HG03460 (cell line): ENCODE results near the gene CDC27.
A peak's percentile ranks its signal among the peaks of the same experiment; 100 is the strongest.
"Not testable (repeated sequence)": the region's sequence is repeated elsewhere in the genome, so short reads cannot be mapped to it uniquely, and the experiment has no call there.

Experiments
- ATAC-seq: cut with Tn5 transposase; IDR thresholded peaks from one replicate; pipeline ENCODE4 v1.9.1; 2021; ENCODE audit not compliant: unreplicated experiment

The CDC27 gene, protein sequence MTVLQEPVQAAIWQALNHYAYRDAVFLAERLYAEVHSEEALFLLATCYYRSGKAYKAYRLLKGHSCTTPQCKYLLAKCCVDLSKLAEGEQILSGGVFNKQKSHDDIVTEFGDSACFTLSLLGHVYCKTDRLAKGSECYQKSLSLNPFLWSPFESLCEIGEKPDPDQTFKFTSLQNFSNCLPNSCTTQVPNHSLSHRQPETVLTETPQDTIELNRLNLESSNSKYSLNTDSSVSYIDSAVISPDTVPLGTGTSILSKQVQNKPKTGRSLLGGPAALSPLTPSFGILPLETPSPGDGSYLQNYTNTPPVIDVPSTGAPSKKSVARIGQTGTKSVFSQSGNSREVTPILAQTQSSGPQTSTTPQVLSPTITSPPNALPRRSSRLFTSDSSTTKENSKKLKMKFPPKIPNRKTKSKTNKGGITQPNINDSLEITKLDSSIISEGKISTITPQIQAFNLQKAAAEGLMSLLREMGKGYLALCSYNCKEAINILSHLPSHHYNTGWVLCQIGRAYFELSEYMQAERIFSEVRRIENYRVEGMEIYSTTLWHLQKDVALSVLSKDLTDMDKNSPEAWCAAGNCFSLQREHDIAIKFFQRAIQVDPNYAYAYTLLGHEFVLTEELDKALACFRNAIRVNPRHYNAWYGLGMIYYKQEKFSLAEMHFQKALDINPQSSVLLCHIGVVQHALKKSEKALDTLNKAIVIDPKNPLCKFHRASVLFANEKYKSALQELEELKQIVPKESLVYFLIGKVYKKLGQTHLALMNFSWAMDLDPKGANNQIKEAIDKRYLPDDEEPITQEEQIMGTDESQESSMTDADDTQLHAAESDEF

GRCh38 chr17:47188876-47189731 lies at the start of gene CDC27:
Gene CDC27, minus strand, starts transcription at chr17:47189295. Its CDS starts 123 bp downstream, at chr17:47189172.
- ATAC-seq: peak; percentile 91

DNA sequence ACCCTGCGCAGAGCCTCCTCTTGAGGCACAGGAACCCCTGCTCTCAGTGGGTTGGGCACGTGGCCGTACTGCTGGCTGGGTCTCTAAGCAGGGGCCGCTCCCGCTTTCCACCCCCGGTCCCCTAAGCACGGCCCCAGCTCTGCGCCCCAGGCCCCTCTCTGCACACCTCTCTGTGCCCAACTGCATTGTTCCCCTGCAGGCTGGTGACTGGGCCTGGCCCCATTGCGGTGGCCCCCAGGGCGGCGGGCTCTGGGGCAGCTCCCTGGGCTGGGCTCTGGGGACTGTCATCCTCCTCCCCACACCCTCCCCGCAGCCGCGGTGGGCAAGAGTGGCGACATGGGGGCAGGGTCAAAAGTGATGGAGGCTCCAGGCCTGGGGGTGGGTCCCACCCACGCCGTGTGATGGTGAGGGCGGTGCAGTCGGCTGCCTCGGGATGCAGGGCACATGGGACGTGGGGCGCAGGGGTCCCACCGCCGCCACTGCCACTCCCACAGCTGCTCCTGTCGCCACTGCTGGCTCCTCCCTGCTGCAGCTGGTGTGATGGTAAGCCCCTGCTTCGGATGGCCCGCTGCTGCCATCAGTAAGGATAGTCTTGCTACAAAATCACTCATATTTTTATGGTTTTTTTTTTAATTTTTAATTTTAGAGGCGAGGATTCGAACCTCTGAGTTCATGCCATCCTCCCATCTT lies 49.4 kb upstream of the CDC27 start:
- no peak for ATAC-seq

DNA sequence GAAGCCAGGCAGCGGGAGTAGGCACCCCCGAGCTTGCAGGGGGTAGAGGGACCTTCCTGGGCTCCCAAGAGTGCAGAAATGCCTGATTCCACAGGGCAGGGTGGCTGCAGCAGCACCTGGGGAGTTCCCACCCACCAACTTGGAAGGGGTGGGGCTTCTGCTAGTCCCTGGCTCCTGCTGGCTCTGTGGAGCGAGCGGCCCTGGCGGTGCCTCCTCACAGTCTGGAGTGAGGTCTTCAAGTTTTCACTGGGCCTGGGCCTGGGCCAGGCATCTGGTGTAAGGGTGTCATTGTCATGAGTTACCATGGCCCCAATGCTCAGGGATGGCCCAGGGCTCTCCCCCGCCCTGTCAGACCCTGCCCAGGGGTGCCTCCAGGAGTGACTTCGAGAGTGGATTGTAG lies 48.7 kb upstream of the CDC27 start:
- ATAC-seq: no peak

- no peak for ATAC-seq
Observed at GRCh38 chr17:47235923-47236322, 46.8 kb upstream of the CDC27 start.

DNA sequence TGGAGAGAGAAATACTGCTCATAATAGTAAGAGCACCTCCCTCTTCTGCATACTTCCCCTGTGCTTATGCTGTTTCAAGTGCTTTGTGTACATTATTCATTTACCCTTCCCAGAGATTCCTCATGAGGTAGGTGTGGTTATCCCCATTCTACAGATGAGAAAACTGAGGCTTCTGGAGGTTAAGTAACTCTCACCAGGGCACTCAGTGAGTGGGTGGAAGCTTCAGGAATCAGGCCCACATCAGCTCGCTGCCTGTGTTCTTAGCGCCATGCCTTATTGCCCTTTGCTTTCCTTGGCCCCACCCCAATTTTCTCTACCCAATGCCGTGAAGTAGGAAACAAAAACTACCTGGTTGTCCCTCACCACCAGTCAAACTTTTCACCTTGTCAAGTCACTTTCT lies 46.4 kb upstream of the CDC27 start:
- ATAC-seq: no peak

DNA sequence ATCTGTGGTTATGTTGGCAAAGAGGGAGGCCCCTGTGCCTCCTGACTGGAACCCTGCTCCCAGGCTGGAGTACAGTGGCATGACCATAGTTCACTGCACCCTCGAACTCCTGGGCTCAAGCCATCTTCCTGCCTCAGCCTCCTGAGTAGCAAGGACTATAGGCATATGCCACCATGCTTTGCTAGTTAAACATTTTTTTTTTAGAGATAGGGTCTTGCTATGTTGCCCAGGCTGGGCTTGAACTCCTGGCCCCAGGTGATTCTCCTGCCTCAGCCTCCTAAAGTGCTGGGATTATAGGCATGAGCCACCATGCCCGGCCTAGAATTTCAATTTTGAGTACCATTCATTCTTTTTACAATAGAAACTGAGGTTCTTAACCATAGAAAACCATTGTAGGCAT lies 43.4 kb upstream of the CDC27 start:
- no peak for ATAC-seq

DNA sequence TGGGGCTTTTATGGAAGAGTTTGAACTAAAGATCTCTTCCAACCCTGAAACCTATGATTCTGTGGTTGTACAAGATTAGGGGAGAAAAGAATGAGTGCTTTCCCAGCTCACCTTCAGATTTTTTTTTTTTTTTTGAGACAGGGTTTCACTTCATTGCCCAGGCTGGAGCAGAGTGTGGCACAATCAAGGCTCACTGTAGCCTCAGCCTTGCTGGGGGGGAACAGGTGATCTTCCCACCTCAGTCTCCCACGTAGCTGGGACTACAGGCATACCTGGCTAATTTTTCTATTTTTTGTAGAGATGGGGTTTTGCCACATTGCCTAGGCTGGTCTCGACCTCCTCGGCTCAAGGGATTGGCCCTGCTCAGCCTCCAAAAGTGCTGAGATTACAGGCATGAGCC lies 42.8 kb upstream of the CDC27 start:
- no peak for ATAC-seq

DNA sequence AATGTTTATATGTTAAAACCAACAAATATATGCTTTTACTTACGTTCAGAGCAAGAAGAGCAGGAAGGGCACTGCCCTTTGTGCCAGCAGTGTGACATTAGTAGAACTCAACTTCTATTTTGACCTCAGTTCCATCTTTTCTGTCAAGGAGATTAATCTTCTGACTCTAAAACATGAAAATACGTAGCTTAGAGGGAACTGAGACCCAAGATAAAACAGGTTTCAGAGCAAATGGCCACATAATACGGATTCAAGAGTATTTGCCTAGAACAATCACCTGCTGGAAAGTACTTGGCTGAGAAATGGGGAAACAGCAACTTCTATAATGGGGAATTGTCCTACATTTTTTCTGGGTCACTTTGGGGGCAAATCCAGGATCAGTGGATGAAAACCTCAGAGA lies 42.2 kb upstream of the CDC27 start:
- ATAC-seq: no peak

- no peak for ATAC-seq
Observed at GRCh38 chr17:47230864-47231263, 41.8 kb upstream of the CDC27 start.

- peak; percentile 52 for ATAC-seq
Observed at GRCh38 chr17:47229535-47230443, 40.7 kb upstream of the CDC27 start.

DNA sequence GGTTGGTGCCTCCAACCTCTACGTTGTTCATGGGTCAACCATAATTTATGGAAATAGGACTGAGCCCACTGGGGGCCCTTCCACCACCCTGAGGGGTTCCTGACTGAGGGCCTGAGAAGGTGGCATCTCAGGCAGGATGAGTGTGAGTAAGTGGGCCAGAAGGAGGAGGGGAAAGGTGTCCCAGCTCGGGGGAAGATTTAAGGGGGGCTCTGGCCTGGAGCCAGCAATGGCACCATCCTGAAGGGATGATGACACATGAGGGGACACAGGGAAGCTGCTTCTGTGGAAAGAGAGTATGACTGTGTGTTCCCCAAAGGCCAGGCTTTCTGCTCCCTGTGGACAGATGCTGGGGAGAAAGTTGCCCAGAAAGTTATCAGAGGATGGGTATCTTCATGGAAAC lies 38.8 kb upstream of the CDC27 start:
- ATAC-seq: no peak

GRCh38 chr17:47225911-47226688 lies 37.0 kb upstream of the CDC27 start:
- ATAC-seq: no peak

DNA sequence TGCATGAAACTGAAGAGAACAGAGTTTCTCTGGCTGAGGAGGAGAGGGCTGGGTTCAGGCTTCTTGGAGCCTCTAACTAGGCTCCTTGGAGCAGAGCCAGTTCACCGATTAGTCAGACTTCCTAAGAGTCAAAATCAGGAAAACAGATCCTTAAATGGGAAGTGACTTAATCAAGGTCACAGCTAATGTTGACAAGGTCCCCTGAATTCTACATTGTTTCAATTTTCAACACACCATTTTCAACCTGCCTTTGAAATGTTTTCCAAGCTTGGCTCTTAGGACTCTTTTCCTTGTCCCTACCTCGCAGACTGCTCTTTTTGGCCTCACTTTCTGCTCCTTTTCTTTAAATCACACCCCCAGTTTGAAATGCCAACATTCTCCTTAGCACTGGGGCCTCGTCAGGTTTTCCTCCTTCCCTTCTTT lies 36.4 kb upstream of the CDC27 start:
- no peak for ATAC-seq

- ATAC-seq: no peak
Observed at GRCh38 chr17:47224966-47225365, 35.9 kb upstream of the CDC27 start.

GRCh38 chr17:47224077-47224476 lies 35.0 kb upstream of the CDC27 start:
- ATAC-seq: not testable (repeated sequence)

DNA sequence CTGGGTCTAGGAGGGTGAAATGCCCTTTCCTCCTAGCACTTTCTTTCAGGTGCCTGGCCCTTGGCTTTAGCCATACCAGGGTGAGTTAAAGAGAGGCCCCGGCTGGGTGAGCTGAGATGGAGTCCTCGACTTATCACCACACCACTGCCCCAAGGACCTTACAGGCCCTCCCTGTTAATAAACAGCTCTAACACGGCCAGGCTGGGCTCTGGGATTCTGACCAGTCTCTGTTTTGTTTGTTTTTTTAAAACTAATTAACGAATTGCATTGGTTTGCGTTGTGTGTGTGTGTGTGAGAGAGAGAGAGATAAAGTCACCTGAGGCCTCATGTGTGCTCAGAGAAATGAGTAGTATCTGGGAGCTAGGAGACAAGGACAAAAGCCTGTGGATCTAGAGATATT lies 34.4 kb upstream of the CDC27 start:
- ATAC-seq: no peak

DNA sequence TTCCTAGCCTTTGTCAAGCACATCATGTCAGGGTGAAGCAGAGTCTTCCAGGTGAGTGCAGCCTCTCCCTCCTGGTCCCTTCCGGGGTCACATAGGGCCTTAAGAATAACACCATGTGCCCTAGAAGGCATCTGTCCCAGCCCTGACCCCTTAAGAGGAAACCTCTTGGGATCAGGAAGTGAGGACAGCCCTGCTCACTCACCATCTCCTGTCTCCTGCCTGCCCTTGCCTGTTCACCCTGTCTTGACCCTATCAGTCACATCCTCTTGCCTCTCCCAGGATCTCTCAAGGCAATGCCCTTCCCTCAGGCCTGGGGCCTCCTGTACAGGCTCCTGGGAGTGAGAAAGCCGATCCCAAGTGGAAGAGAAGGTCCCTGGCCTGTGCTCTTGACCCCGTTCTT lies 33.9 kb upstream of the CDC27 start:
- no peak for ATAC-seq

DNA sequence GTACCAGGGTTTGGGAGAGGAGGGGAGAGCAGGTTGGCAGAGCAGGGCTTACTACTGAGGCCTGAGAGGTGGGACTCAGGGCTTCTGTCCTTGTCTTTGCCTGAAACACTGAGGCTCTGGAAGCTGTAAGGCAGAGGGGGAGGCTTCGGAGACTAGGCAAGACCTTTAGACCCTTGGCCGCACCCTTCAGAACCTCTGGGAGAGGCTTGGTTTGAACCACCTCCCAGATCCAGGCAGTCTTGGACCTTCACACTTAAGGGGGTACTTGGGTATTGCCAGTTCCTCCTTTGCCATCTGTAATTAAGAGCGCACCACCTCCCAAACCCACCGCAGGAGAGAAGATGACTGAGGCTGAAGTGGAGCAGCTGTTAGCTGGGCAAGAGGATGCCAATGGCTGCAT lies 33.0 kb upstream of the CDC27 start:
- ATAC-seq: no peak

GRCh38 chr17:47221154-47221553 lies 32.1 kb upstream of the CDC27 start:
- no peak for ATAC-seq
